HepG2 (cell line): ENCODE results near the gene IRF7. TPM values are rescaled to one million over a fixed set of nuclear protein-coding genes. Genes with fewer than 3 reads are reported as not detected.
A peak's percentile ranks its signal among the peaks of the same experiment; 100 is the strongest.

Experiments used
- ATF5 ChIP-seq: sonication (generic); formaldehyde crosslinking; IDR thresholded peaks from 2 replicates; pipeline ENCODE4 v1.4.0; 2020; ENCODE audit warnings: mild to moderate bottlenecking, low read depth, missing genetic modification reagents
- CHCHD3 ChIP-seq: sonication (generic); formaldehyde crosslinking; IDR thresholded peaks from 2 replicates; pipeline ENCODE4 v1.8.0; 2022; ENCODE audit warnings: mild to moderate bottlenecking, missing genetic modification reagents, moderate library complexity
- FOXM1 ChIP-seq: sonication (generic); formaldehyde crosslinking; IDR thresholded peaks from 2 replicates; pipeline ENCODE4 v1.5.0; 2020; ENCODE audit warnings: missing genetic modification reagents
- HNF4G ChIP-seq, 2 experiments: sonication (generic) in 1 of 2; formaldehyde crosslinking in 1 of 2; IDR thresholded peaks; 2 replicates each; pipeline versions ENCODE4 v1.4.0 to v1.6.1; 2011 to 2020; ENCODE audit warnings: borderline replicate concordance in 2 of 2, low read depth in 2 of 2, mild to moderate bottlenecking in 2 of 2, low read length in 1 of 2, missing genetic modification reagents in 1 of 2, moderate library complexity in 1 of 2
- IRF1 ChIP-seq: sonication (generic); formaldehyde crosslinking; IDR thresholded peaks from 2 replicates; pipeline ENCODE4 v1.4.0; 2020; ENCODE audit warnings: low read depth, mild to moderate bottlenecking, missing genetic modification reagents
- LBX2 ChIP-seq: sonication (generic); formaldehyde crosslinking; IDR thresholded peaks from 2 replicates; pipeline ENCODE4 v1.5.0; 2020; ENCODE audit warnings: missing genetic modification reagents, mild to moderate bottlenecking, borderline replicate concordance
- PHF21A ChIP-seq: sonication (generic); formaldehyde crosslinking; IDR thresholded peaks from 2 replicates; pipeline ENCODE4 v1.5.0; 2020; ENCODE audit warnings: mild to moderate bottlenecking, missing genetic modification reagents
- SRY ChIP-seq: sonication (generic); formaldehyde crosslinking; IDR thresholded peaks from 2 replicates; pipeline ENCODE4 v1.8.0; 2022; ENCODE audit warnings: mild to moderate bottlenecking, missing genetic modification reagents
- STAG1 ChIP-seq: sonication (generic); formaldehyde crosslinking; IDR thresholded peaks from 2 replicates; pipeline ENCODE4 v1.4.0; 2020; ENCODE audit warnings: missing genetic modification reagents
- TOE1 ChIP-seq: sonication (generic); formaldehyde crosslinking; IDR thresholded peaks from 2 replicates; pipeline ENCODE4 v1.4.0; 2020; ENCODE audit warnings: mild to moderate bottlenecking, missing genetic modification reagents
- ZNF224 ChIP-seq: sonication (generic); formaldehyde crosslinking; IDR thresholded peaks from 2 replicates; pipeline ENCODE4 v1.5.0; 2020; ENCODE audit warnings: mild to moderate bottlenecking, missing genetic modification reagents
- ZNF282 ChIP-seq: fragments of 450-650 bp; IDR thresholded peaks from 2 replicates; pipeline ENCODE4 v1.6.1; 2018; ENCODE audit not compliant: partially characterized antibody
- ZNF33A ChIP-seq: sonication (generic); formaldehyde crosslinking; IDR thresholded peaks from 2 replicates; pipeline ENCODE4 v1.5.1; 2020; ENCODE audit warnings: missing genetic modification reagents, mild to moderate bottlenecking, moderate library complexity, borderline replicate concordance
- polyA plus RNA-seq, 8 experiments: library from polyadenylated mRNA; depleted of rRNA in 3 of 8; stranded (reverse) in 7 of 8; unstranded in 1 of 8; fragments of >200 nt; fragmentation: Illumina TruSeq in 4 of 8; extraction: Trizol in 4 of 8; gene quantifications; 2 replicates each; pipeline versions ENCODE4 v1.2.1 to v1.2.3, GENCODE V29; 2011 to 2016; ENCODE audit warnings: low read depth in 4 of 8, missing spikeins in 1 of 8, mixed read lengths in 1 of 8; ENCODE audit not compliant: insufficient read depth in 1 of 8
- total RNA-seq, 5 experiments: library from RNA; depleted of rRNA; stranded (reverse); fragments of >200 nt; fragmentation: Illumina TruSeq; extraction: Trizol; gene quantifications; 2 replicates each; pipeline ENCODE4 v1.2.3, GENCODE V29; 2016; ENCODE audit warnings: low read depth in 1 of 5
- TF ChIP-seq, protein P1 (sequence below): sonication (generic); formaldehyde crosslinking; IDR thresholded peaks from 2 replicates; pipeline ENCODE4 v1.4.0; 2020; ENCODE audit warnings: mild to moderate bottlenecking, missing genetic modification reagents
- TF ChIP-seq, protein P2 (sequence below): sonication (generic); formaldehyde crosslinking; IDR thresholded peaks from 2 replicates; pipeline ENCODE4 v1.8.1; 2022; ENCODE audit warnings: mild to moderate bottlenecking, missing genetic modification reagents
- TF ChIP-seq, protein P3 (sequence below): IDR thresholded peaks from 2 replicates; pipeline ENCODE4 v1.6.1; 2012; ENCODE audit warnings: inconsistent platforms
- TF ChIP-seq, protein P4 (sequence below): sonication (generic); formaldehyde crosslinking; IDR thresholded peaks from 2 replicates; pipeline ENCODE4 v1.4.0; 2020; ENCODE audit warnings: missing genetic modification reagents
- TF ChIP-seq, protein P5 (sequence below): sonication (generic); formaldehyde crosslinking; IDR thresholded peaks from 2 replicates; pipeline ENCODE4 v1.5.1; 2020; ENCODE audit warnings: missing genetic modification reagents, mild to moderate bottlenecking, borderline replicate concordance

IRF7 gene
- total and polyA plus RNA-seq, 2 of the 13 experiments (the other 11 are each of a cell fraction or from before 2014, with no cell fraction given), result not detected

DNA sequence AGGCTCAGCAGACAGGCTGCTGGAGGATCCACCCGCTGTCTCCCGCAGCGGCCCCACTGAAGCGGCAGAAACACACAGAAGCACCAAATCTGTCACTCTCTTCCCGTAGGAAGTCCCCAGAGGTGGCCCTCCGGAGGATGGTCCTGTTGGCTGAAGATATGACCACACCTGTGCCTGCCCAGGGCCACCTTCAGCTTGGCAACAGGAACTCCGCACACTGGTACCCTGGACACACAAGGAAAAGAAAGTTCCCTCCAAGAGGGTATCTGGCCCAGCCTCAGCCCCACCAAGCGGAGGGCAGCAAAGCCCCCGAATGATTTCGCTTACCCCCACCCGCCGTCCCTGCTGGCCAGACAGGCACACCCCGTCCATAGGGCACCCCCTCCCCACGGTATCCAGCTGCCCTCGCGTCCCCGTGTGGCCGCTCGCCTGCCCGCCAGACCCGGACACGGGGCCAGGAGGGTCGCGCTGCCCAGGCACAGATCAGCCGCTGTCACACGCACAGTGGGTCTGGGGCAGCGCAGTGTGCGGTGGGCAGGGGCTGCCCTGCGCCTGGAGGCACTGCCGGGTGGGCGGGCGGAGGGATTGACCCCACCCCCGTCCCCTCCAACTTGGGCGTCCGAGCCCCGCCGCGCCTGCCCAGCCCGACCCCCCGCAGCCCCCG lies 48.0 kb downstream of the IRF7 start (continued):
- TF ChIP-seq, protein P1, sequence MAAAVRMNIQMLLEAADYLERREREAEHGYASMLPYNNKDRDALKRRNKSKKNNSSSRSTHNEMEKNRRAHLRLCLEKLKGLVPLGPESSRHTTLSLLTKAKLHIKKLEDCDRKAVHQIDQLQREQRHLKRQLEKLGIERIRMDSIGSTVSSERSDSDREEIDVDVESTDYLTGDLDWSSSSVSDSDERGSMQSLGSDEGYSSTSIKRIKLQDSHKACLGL (CRISPR knock-in tag), result peak; percentile 70; the same call in 1 of the 2 replicates
- TF ChIP-seq HNF4G (IDR thresholded peaks at IDR 0.05; ENCODE audit: borderline replicate concordance, low read depth, low read length), result no peak
- no peak for TF ChIP-seq HNF4G (CRISPR knock-in tag; IDR thresholded peaks at IDR 0.05; ENCODE audit: borderline replicate concordance, low read depth)
- no peak for TF ChIP-seq IRF1
- TF ChIP-seq SRY (CRISPR knock-in tag), result 0 out of 2 replicates have a peak, but pooled peaks have one; percentile 17
- TF ChIP-seq LBX2, result peak; percentile 72
- TF ChIP-seq STAG1, result no peak
- TF ChIP-seq ZNF282, result no peak
- TF ChIP-seq, protein P2, sequence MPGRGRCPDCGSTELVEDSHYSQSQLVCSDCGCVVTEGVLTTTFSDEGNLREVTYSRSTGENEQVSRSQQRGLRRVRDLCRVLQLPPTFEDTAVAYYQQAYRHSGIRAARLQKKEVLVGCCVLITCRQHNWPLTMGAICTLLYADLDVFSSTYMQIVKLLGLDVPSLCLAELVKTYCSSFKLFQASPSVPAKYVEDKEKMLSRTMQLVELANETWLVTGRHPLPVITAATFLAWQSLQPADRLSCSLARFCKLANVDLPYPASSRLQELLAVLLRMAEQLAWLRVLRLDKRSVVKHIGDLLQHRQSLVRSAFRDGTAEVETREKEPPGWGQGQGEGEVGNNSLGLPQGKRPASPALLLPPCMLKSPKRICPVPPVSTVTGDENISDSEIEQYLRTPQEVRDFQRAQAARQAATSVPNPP (CRISPR knock-in tag), result no peak
- TF ChIP-seq PHF21A (CRISPR knock-in tag), result no peak
- TF ChIP-seq ZNF33A (CRISPR knock-in tag), result no peak
- TF ChIP-seq, protein P3, sequence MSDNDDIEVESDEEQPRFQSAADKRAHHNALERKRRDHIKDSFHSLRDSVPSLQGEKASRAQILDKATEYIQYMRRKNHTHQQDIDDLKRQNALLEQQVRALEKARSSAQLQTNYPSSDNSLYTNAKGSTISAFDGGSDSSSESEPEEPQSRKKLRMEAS, result 0 out of 2 replicates have a peak, but pooled peaks have one; percentile 7
- no peak for TF ChIP-seq FOXM1 (CRISPR knock-in tag)
- TF ChIP-seq TOE1 (CRISPR knock-in tag), result no peak
- TF ChIP-seq CHCHD3 (CRISPR knock-in tag), result 0 out of 2 replicates have a peak, but pooled peaks have one; percentile 55
- TF ChIP-seq ZNF224 (CRISPR knock-in tag), result no peak
- TF ChIP-seq ATF5, result no peak
- TF ChIP-seq, protein P4, sequence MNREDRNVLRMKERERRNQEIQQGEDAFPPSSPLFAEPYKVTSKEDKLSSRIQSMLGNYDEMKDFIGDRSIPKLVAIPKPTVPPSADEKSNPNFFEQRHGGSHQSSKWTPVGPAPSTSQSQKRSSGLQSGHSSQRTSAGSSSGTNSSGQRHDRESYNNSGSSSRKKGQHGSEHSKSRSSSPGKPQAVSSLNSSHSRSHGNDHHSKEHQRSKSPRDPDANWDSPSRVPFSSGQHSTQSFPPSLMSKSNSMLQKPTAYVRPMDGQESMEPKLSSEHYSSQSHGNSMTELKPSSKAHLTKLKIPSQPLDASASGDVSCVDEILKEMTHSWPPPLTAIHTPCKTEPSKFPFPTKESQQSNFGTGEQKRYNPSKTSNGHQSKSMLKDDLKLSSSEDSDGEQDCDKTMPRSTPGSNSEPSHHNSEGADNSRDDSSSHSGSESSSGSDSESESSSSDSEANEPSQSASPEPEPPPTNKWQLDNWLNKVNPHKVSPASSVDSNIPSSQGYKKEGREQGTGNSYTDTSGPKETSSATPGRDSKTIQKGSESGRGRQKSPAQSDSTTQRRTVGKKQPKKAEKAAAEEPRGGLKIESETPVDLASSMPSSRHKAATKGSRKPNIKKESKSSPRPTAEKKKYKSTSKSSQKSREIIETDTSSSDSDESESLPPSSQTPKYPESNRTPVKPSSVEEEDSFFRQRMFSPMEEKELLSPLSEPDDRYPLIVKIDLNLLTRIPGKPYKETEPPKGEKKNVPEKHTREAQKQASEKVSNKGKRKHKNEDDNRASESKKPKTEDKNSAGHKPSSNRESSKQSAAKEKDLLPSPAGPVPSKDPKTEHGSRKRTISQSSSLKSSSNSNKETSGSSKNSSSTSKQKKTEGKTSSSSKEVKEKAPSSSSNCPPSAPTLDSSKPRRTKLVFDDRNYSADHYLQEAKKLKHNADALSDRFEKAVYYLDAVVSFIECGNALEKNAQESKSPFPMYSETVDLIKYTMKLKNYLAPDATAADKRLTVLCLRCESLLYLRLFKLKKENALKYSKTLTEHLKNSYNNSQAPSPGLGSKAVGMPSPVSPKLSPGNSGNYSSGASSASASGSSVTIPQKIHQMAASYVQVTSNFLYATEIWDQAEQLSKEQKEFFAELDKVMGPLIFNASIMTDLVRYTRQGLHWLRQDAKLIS (CRISPR knock-in tag), result no peak
- TF ChIP-seq, protein P5, sequence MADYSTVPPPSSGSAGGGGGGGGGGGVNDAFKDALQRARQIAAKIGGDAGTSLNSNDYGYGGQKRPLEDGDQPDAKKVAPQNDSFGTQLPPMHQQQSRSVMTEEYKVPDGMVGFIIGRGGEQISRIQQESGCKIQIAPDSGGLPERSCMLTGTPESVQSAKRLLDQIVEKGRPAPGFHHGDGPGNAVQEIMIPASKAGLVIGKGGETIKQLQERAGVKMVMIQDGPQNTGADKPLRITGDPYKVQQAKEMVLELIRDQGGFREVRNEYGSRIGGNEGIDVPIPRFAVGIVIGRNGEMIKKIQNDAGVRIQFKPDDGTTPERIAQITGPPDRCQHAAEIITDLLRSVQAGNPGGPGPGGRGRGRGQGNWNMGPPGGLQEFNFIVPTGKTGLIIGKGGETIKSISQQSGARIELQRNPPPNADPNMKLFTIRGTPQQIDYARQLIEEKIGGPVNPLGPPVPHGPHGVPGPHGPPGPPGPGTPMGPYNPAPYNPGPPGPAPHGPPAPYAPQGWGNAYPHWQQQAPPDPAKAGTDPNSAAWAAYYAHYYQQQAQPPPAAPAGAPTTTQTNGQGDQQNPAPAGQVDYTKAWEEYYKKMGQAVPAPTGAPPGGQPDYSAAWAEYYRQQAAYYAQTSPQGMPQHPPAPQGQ (CRISPR knock-in tag), result no peak
